Panc1 (cell line): ENCODE data around the gene PGBD1. TPM values are rescaled to one million over a fixed set of nuclear protein-coding genes. Genes with fewer than 3 reads are reported as not detected.

Experiments
- ATAC-seq: fragments of 200-7000 bp; cut with Tn5 transposase; 2 replicates; pipeline ENCODE4 v1.9.1; 2020; ENCODE audit warnings: mild to moderate bottlenecking, moderate library complexity
- BruUV-seq: library from RNA; stranded (reverse); fragments of 400-500 nt; replicated peaks from 2 replicates; lab custom pipeline; 2021; lab: Mats Ljungman, UMichigan
- CTCF ChIA-PET: fragments of 300-600 bp; sonication (Branson Sonifier 250); formaldehyde crosslinking; loops from one replicate; lab custom pipeline; 2022; ENCODE audit warnings: antibody characterized with exemption; lab: Charles Lee
- POLR2A ChIA-PET: fragments of 300-600 bp; sonication (Branson Sonifier 250); formaldehyde crosslinking; loops from one replicate; lab custom pipeline; 2022; ENCODE audit warnings: antibody characterized with exemption; lab: Charles Lee
- DNase-seq: peaks from one replicate; pipeline ENCODE4 v3.0.0-alpha.2; 2010; ENCODE audit warnings: low read depth, low spot score
- H3K27ac ChIP-seq: 2 replicates; pipeline ENCODE4 v1.5.1; 2011; ENCODE audit warnings: mild to moderate bottlenecking, low read length, inconsistent platforms
- H3K27me3 ChIP-seq: fragments of 200-500 bp; sonication (Bioruptor generic); 2 replicates; pipeline ENCODE4 v1.6.0; 2014; ENCODE audit warnings: low read length, inconsistent platforms; ENCODE audit not compliant: control insufficient read depth, insufficient read depth
- H3K36me3 ChIP-seq: fragments of 200-500 bp; sonication (Bioruptor generic); 2 replicates; pipeline ENCODE4 v1.5.1; 2014; ENCODE audit warnings: inconsistent platforms, mild to moderate bottlenecking, low read length, moderate library complexity; ENCODE audit not compliant: control insufficient read depth, insufficient read depth
- H3K4me1 ChIP-seq: 2 replicates; pipeline ENCODE4 v1.5.1; 2011; ENCODE audit warnings: inconsistent platforms, mild to moderate bottlenecking, low read length, moderate library complexity; ENCODE audit not compliant: control insufficient read depth, insufficient read depth
- H3K4me3 ChIP-seq, 2 experiments: 2 replicates each; pipeline ENCODE4 v1.5.1; 2011 to 2012; ENCODE audit warnings: low read depth in 2 of 2, low read length in 2 of 2, mild to moderate bottlenecking in 2 of 2, inconsistent platforms in 1 of 2, moderate library complexity in 1 of 2
- H3K9me3 ChIP-seq: fragments of 200-500 bp; sonication (Bioruptor generic); 2 replicates; pipeline ENCODE4 v1.5.1; 2014; ENCODE audit warnings: low read depth, mild to moderate bottlenecking, inconsistent platforms, low read length, moderate library complexity; ENCODE audit not compliant: control insufficient read depth, insufficient read depth
- CTCF ChIP-seq: fragments of 450-650 bp; IDR thresholded peaks from 2 replicates; pipeline ENCODE4 v1.5.1; 2017; ENCODE audit warnings: mild to moderate bottlenecking
- POLR2AphosphoS5 ChIP-seq: IDR thresholded peaks from 2 replicates; pipeline ENCODE4 v1.6.1; 2012; ENCODE audit warnings: mild to moderate bottlenecking, low read depth, low read length, moderate library complexity
- REST ChIP-seq, 2 experiments: IDR thresholded peaks; 2 replicates each; pipeline ENCODE4 v1.6.1; 2011 to 2012; ENCODE audit warnings: low read depth in 2 of 2, control low read depth in 1 of 2, low read length in 1 of 2, mild to moderate bottlenecking in 1 of 2, moderate library complexity in 1 of 2; ENCODE audit not compliant: insufficient read depth in 1 of 2
- SIN3A ChIP-seq: IDR thresholded peaks from 2 replicates; pipeline ENCODE4 v1.6.1; 2012; ENCODE audit warnings: low read depth, mild to moderate bottlenecking, low read length, moderate library complexity, borderline replicate concordance; ENCODE audit not compliant: insufficient read depth
- TCF7L2 ChIP-seq: IDR thresholded peaks from 2 replicates; pipeline ENCODE4 v1.6.1; 2011; ENCODE audit warnings: mild to moderate bottlenecking, low read depth, low read length, inconsistent platforms
- in situ Hi-C: cut with HindIII; loops from 2 replicates; pipeline ENCODE4 v1.10.0; 2016; ENCODE audit warnings: low sequenced_read_pairs, low pct_unique_long_range_greater_than_20kb
- intact Hi-C: fragments of 100-400 bp; cut with micrococcal nuclease; formaldehyde crosslinking; loops from one replicate; pipeline ENCODE4 v1.10.0; 2022; ENCODE audit not compliant: unreplicated experiment
- total RNA-seq: library from RNA; stranded (reverse); gene quantifications from one replicate; pipeline ENCODE4 v1.2.1, GENCODE V29; 2021; ENCODE audit not compliant: unreplicated experiment

PGBD1 gene
- total RNA-seq, 1 experiment from 2014 or later = 7.6 TPM

GRCh38 chr6:28291573-28291972 is 10.2 kb downstream of the PGBD1 start:
- Histone ChIP-seq H3K4me1 (no peaks in the 10 kb centered on the region), H3K27ac (no peak overlapping the region), H3K4me3 (no peak overlapping the region), H3K36me3 (no peaks in the 10 kb centered on the region), H3K27me3 (no peaks in the 10 kb centered on the region), H3K9me3 (no peaks in the 10 kb centered on the region)
- DNase-seq (no peak), ATAC-seq (no peak)
- POLR2A ChIA-PET = interaction anchor here (0.6 kb wide), 3 partner anchors 31 to 418 kb away, joined by 5 to 9 read pairs (median 8); a partner anchor contains a TSS
- intact Hi-C loops = no loop called here
- in situ Hi-C loops = no loop called here
- CTCF ChIA-PET = no interaction called here
- no TSS peak for BruUV-seq
- no peak for TF ChIP-seq REST (IDR thresholded peaks at IDR 0.05; ENCODE audit: insufficient read depth in 1 of 2, low read depth in 2 of 2, low read length in 1 of 2)
- no peak for TF ChIP-seq POLR2AphosphoS5
- TF ChIP-seq CTCF = no peak
- no peak for TF ChIP-seq SIN3A
- no peak for TF ChIP-seq TCF7L2

GRCh38 chr6:28295326-28295725 is 14.0 kb downstream of the PGBD1 start:
- Histone ChIP-seq H3K27ac (no peak overlapping the region), H3K36me3 (no peaks in the 10 kb centered on the region), H3K4me1 (no peaks in the 10 kb centered on the region), H3K4me3 (no peak overlapping the region), H3K27me3 (no peaks in the 10 kb centered on the region), H3K9me3 (no peaks in the 10 kb centered on the region)
- no TSS peak for BruUV-seq
- TF ChIP-seq SIN3A (no peak), TCF7L2 (no peak), POLR2AphosphoS5 (no peak), REST (IDR thresholded peaks at IDR 0.05; ENCODE audit: insufficient read depth in 1 of 2, low read depth in 2 of 2, low read length in 1 of 2) (no peak)
- ChIA-PET CTCF (no interaction called here), POLR2A (no interaction called here)
- ATAC-seq (no peak), DNase-seq (no peak)
- intact Hi-C loops = no loop called here
- in situ Hi-C loops = no loop called here
